ENCODE measurements around the gene TDRD9. TPM values are rescaled to one million over a fixed set of nuclear protein-coding genes. Genes with fewer than 3 reads are reported as not detected.

TDRD9 gene
- total RNA-seq, 1 experiment from 2014 or later = 4.1 TPM

GRCh38 chr14:104090071-104090748 is 162.0 kb downstream of the TDRD9 start:
- Histone ChIP-seq H3K4me3 (no peak overlapping the region), H3K4me1 (replicated peaks) (no peaks in the 10 kb centered on the region), H3K27me3 (replicated peaks) (no peaks in the 10 kb centered on the region), H3K9me3 (replicated peaks) (no peaks in the 10 kb centered on the region; the same call in 1 of the 2 replicates), H3K36me3 (no peaks in the 10 kb centered on the region), H3K27ac (no peak overlapping the region)
- DNase-seq (ENCODE audit: low read depth in 1 of 2, low spot score in 2 of 2) = no peak

GRCh38 chr14:104091061-104091926 is 163.0 kb downstream of the TDRD9 start:
- Histone ChIP-seq H3K4me1 (replicated peaks) (no peaks in the 10 kb centered on the region), H3K4me3 (no peak overlapping the region), H3K27ac (no peak overlapping the region), H3K9me3 (replicated peaks) (no peaks in the 10 kb centered on the region; the same call in 1 of the 2 replicates), H3K36me3 (no peaks in the 10 kb centered on the region), H3K27me3 (replicated peaks) (no peaks in the 10 kb centered on the region)
- no peak for DNase-seq (ENCODE audit: low read depth in 1 of 2, low spot score in 2 of 2)

GRCh38 chr14:104091927-104092771 is 163.9 kb downstream of the TDRD9 start:
- Histone ChIP-seq H3K9me3 (replicated peaks) (no peaks in the 10 kb centered on the region; the same call in 1 of the 2 replicates), H3K4me1 (replicated peaks) (no peaks in the 10 kb centered on the region), H3K27me3 (replicated peaks) (no peaks in the 10 kb centered on the region), H3K4me3 (no peak overlapping the region), H3K36me3 (no peaks in the 10 kb centered on the region), H3K27ac (no peak overlapping the region)
- DNase-seq (ENCODE audit: low read depth in 1 of 2, low spot score in 2 of 2) = no peak

- Histone ChIP-seq H3K4me3 (no peak overlapping the region), H3K27me3 (replicated peaks) (no peaks in the 10 kb centered on the region), H3K4me1 (replicated peaks) (no peaks in the 10 kb centered on the region), H3K36me3 (no peaks in the 10 kb centered on the region), H3K9me3 (replicated peaks) (no peaks in the 10 kb centered on the region; the same call in 1 of the 2 replicates), H3K27ac (no peak overlapping the region)
- no peak for DNase-seq (ENCODE audit: low read depth in 1 of 2, low spot score in 2 of 2)
Measured at GRCh38 chr14:104092931-104093365, 164.7 kb downstream of the TDRD9 start.

GRCh38 chr14:104093366-104094055 is 165.3 kb downstream of the TDRD9 start:
- Histone ChIP-seq H3K36me3 (no peaks in the 10 kb centered on the region), H3K9me3 (replicated peaks) (no peaks in the 10 kb centered on the region; the same call in 1 of the 2 replicates), H3K4me3 (no peak overlapping the region), H3K4me1 (replicated peaks) (no peaks in the 10 kb centered on the region), H3K27ac (no peak overlapping the region), H3K27me3 (replicated peaks) (no peaks in the 10 kb centered on the region)
- no peak for DNase-seq (ENCODE audit: low read depth in 1 of 2, low spot score in 2 of 2)

GRCh38 chr14:104094056-104094708 is 165.9 kb downstream of the TDRD9 start:
- Histone ChIP-seq H3K4me3 (no peak overlapping the region), H3K27me3 (replicated peaks) (no peaks in the 10 kb centered on the region), H3K36me3 (no peaks in the 10 kb centered on the region), H3K27ac (no peak overlapping the region), H3K4me1 (replicated peaks) (no peaks in the 10 kb centered on the region), H3K9me3 (replicated peaks) (no peaks in the 10 kb centered on the region; the same call in 1 of the 2 replicates)
- no peak for DNase-seq (ENCODE audit: low read depth in 1 of 2, low spot score in 2 of 2)

- peak in 1 of 2 experiments; percentile 44 for DNase-seq (ENCODE audit: low read depth in 1 of 2, low spot score in 2 of 2)
- Histone ChIP-seq H3K4me1 (replicated peaks) (no peaks in the 10 kb centered on the region), H3K27ac (no peak overlapping the region), H3K9me3 (replicated peaks) (no peaks in the 10 kb centered on the region; the same call in 1 of the 2 replicates), H3K4me3 (no peak overlapping the region), H3K36me3 (no peaks in the 10 kb centered on the region), H3K27me3 (replicated peaks) (no peaks in the 10 kb centered on the region)
Measured at GRCh38 chr14:104094709-104095425, 166.6 kb downstream of the TDRD9 start.

GRCh38 chr14:104095426-104096310 is 167.4 kb downstream of the TDRD9 start:
- Histone ChIP-seq H3K4me3 (no peak overlapping the region), H3K27me3 (replicated peaks) (no peaks in the 10 kb centered on the region), H3K4me1 (replicated peaks) (no peaks in the 10 kb centered on the region), H3K36me3 (no peaks in the 10 kb centered on the region), H3K9me3 (replicated peaks) (no peaks in the 10 kb centered on the region; the same call in 1 of the 2 replicates), H3K27ac (no peak overlapping the region)
- DNase-seq (ENCODE audit: low read depth in 1 of 2, low spot score in 2 of 2) = no peak

GRCh38 chr14:104096318-104096717 is 168.1 kb downstream of the TDRD9 start:
- no peaks in the 10 kb centered on the region; the same call in 1 of the 2 replicates for H3K9me3 ChIP-seq (replicated peaks)
- H3K4me1 ChIP-seq (replicated peaks) = no peaks in the 10 kb centered on the region
- no peaks in the 10 kb centered on the region for H3K27me3 ChIP-seq (replicated peaks)
- no peak overlapping the region for H3K27ac ChIP-seq
- no peaks in the 10 kb centered on the region for H3K36me3 ChIP-seq
- no peak overlapping the region for H3K4me3 ChIP-seq
- no peak for DNase-seq (ENCODE audit: low read depth in 1 of 2, low spot score in 2 of 2)

GRCh38 chr14:104096751-104097700 is 168.8 kb downstream of the TDRD9 start:
- H3K36me3 ChIP-seq = no peaks in the 10 kb centered on the region
- no peaks in the 10 kb centered on the region for H3K27me3 ChIP-seq (replicated peaks)
- no peaks in the 10 kb centered on the region for H3K4me1 ChIP-seq (replicated peaks)
- no peak overlapping the region for H3K4me3 ChIP-seq
- H3K9me3 ChIP-seq (replicated peaks) = no peaks in the 10 kb centered on the region; the same call in 1 of the 2 replicates
- DNase-seq (ENCODE audit: low read depth in 1 of 2, low spot score in 2 of 2) = no peak
- no peak overlapping the region for H3K27ac ChIP-seq
